B cell (primary cell): ENCODE data around the gene SERPINB6. TPM values are rescaled to one million over a fixed set of nuclear protein-coding genes. Genes with fewer than 3 reads are reported as not detected.

Experiments
- ATAC-seq: fragments of 200-7000 bp; cut with Tn5 transposase; one replicate; pipeline ENCODE4 v1.10.0; 2021; ENCODE audit warnings: low read depth, mild to moderate bottlenecking, moderate number of reproducible peaks, moderate library complexity
- CTCF ChIA-PET: fragments of 350-600 bp; sonication (Branson Sonifier 250); formaldehyde crosslinking; loops from one replicate; lab custom pipeline; 2021; ENCODE audit warnings: antibody characterized with exemption, inconsistent platforms; lab: Charles Lee
- POLR2A ChIA-PET: fragments of 350-600 bp; sonication (Branson Sonifier 250); formaldehyde crosslinking; loops from one replicate; lab custom pipeline; 2021; ENCODE audit warnings: antibody characterized with exemption; lab: Charles Lee
- DNase-seq: peaks from one replicate; pipeline ENCODE4 v3.0.0; 2013
- H2AFZ ChIP-seq: 2 replicates; pipeline ENCODE4 v1.6.1; 2012; ENCODE audit warnings: mild to moderate bottlenecking, low read depth, low read length; ENCODE audit not compliant: insufficient read depth, poor library complexity, severe bottlenecking
- H3K27ac ChIP-seq, 2 donors: 1 replicate in 1 of 2; 2 replicates in 1 of 2; pipeline ENCODE4 v1.5.1; 2012 to 2013; ENCODE audit warnings: low read length in 2 of 2, mild to moderate bottlenecking in 2 of 2, moderate library complexity in 1 of 2
- H3K27me3 ChIP-seq, 4 experiments: fragments of 200-600 bp in 1 of 4; sonication (generic) in 1 of 4; replicated peaks in 1 of 4; 1 replicate in 2 of 4; 2 replicates in 2 of 4; pipeline versions ENCODE4 v1.6.1 to v1.7.0; 2013 to 2016; ENCODE audit warnings: low read length in 3 of 4, mild to moderate bottlenecking in 2 of 4, mixed read lengths in 1 of 4, moderate library complexity in 1 of 4; ENCODE audit not compliant: insufficient read depth in 4 of 4, control insufficient read depth in 3 of 4; ENCODE audit errors: control extremely low read depth in 1 of 4
- H3K36me3 ChIP-seq, 2 experiments: replicated peaks in 1 of 2; 1 replicate in 1 of 2; 2 replicates in 1 of 2; pipeline versions ENCODE4 v1.6.1 to v1.7.1; 2013; ENCODE audit warnings: low read length in 1 of 2; ENCODE audit not compliant: insufficient read depth in 2 of 2, control insufficient read depth in 1 of 2; ENCODE audit errors: control extremely low read depth in 1 of 2, extremely low read depth in 1 of 2
- H3K4me1 ChIP-seq, 2 donors: fragments of 200-600 bp in 1 of 2; sonication (generic) in 1 of 2; 1 replicate in 1 of 2; 2 replicates in 1 of 2; pipeline versions ENCODE4 v1.5.1 to v1.6.1; 2013 to 2017; ENCODE audit warnings: low read length in 2 of 2; ENCODE audit not compliant: control insufficient read depth in 2 of 2, insufficient read depth in 2 of 2
- H3K4me2 ChIP-seq: replicated peaks from 2 replicates; pipeline ENCODE3; 2012; ENCODE audit warnings: mild to moderate bottlenecking, low read depth, low read length; ENCODE audit not compliant: poor library complexity, severe bottlenecking
- H3K4me3 ChIP-seq, 5 experiments: fragments of 200-600 bp in 1 of 5; sonication (generic) in 1 of 5; 1 replicate in 3 of 5; 2 replicates in 2 of 5; pipeline versions ENCODE4 v1.5.1 to v1.7.0; 2011 to 2016; ENCODE audit warnings: low read length in 4 of 5, mild to moderate bottlenecking in 4 of 5, low read depth in 2 of 5, control low read depth in 1 of 5, moderate library complexity in 1 of 5; ENCODE audit not compliant: insufficient read depth in 1 of 5; ENCODE audit errors: control extremely low read depth in 1 of 5, extremely low read depth in 1 of 5
- H3K79me2 ChIP-seq: fragments of 200-600 bp; sonication (generic); one replicate; pipeline ENCODE4 v1.6.0; 2016; ENCODE audit warnings: low read length; ENCODE audit not compliant: control insufficient read depth, insufficient read depth
- H3K9ac ChIP-seq: fragments of 200-600 bp; sonication (generic); 2 replicates; pipeline ENCODE4 v1.6.1; 2017; ENCODE audit warnings: mild to moderate bottlenecking, low read length, moderate library complexity
- H3K9me3 ChIP-seq, 3 donors: one replicate each; pipeline versions ENCODE4 v1.6.1 to v1.7.1; 2013; ENCODE audit warnings: low read length in 2 of 3; ENCODE audit not compliant: control insufficient read depth in 2 of 3, insufficient read depth in 1 of 3; ENCODE audit errors: control extremely low read depth in 1 of 3
- H4K20me1 ChIP-seq: 2 replicates; pipeline ENCODE4 v1.6.0; 2012; ENCODE audit warnings: mild to moderate bottlenecking, low read length; ENCODE audit not compliant: insufficient read depth, control insufficient read depth, poor library complexity, severe bottlenecking
- H3K27ac Mint-ChIP-seq: one replicate; pipeline ENCODE4 v1.8.0; 2021; ENCODE audit warnings: mixed read lengths
- H3K27me3 Mint-ChIP-seq: one replicate; pipeline ENCODE4 v1.8.0; 2021; ENCODE audit warnings: mixed read lengths
- H3K4me1 Mint-ChIP-seq: one replicate; pipeline ENCODE4 v1.8.0; 2021; ENCODE audit warnings: mixed read lengths
- H3K4me3 Mint-ChIP-seq: one replicate; pipeline ENCODE4 v1.8.0; 2021; ENCODE audit warnings: mixed read lengths
- H3K9me3 Mint-ChIP-seq: one replicate; pipeline ENCODE4 v1.8.0; 2022; ENCODE audit warnings: mixed read lengths; ENCODE audit not compliant: insufficient read depth
- EZH2 ChIP-seq: IDR thresholded peaks from 2 replicates; pipeline ENCODE4 v1.6.1; 2012; ENCODE audit warnings: borderline replicate concordance, low read depth, mild to moderate bottlenecking, moderate library complexity, low read length; ENCODE audit not compliant: insufficient read depth, poor library complexity, severe bottlenecking
- WGBS: methylation state at CpG from one replicate; pipeline ENCODE4 v1.1.5; 2013; ENCODE audit warnings: missing lambda C conversion rate; ENCODE audit not compliant: insufficient coverage; 5-methylcytosine and 5-hydroxymethylcytosine counted together
- intact Hi-C: fragments of 100-400 bp; cut with micrococcal nuclease; formaldehyde crosslinking; loops from one replicate; pipeline ENCODE4 v1.10.0; 2022
- polyA plus RNA-seq: library from polyadenylated mRNA; depleted of rRNA; stranded (reverse); fragments of >200 nt; gene quantifications from 2 replicates; pipeline ENCODE4 v1.2.3, GENCODE V29; 2012
- total RNA-seq, 2 donors: library from RNA; stranded (reverse); fragments of 120-200 nt in 1 of 2; gene quantifications; 1 replicate in 1 of 2; 2 replicates in 1 of 2; pipeline versions ENCODE4 v1.2.3 to v1.2.4, GENCODE V29; 2013 to 2022
- TF ChIP-seq, protein P1 (sequence below): fragments of 200-600 bp; IDR thresholded peaks from one replicate; pipeline ENCODE4 v1.8.0; 2022; ENCODE audit warnings: antibody characterized with exemption, mild to moderate bottlenecking

The SERPINB6 gene
- total and polyA plus RNA-seq, 2 donors (not counting 1 experiment from before 2014, with no cell fraction given): 35.2 to 58.5 TPM

DNA sequence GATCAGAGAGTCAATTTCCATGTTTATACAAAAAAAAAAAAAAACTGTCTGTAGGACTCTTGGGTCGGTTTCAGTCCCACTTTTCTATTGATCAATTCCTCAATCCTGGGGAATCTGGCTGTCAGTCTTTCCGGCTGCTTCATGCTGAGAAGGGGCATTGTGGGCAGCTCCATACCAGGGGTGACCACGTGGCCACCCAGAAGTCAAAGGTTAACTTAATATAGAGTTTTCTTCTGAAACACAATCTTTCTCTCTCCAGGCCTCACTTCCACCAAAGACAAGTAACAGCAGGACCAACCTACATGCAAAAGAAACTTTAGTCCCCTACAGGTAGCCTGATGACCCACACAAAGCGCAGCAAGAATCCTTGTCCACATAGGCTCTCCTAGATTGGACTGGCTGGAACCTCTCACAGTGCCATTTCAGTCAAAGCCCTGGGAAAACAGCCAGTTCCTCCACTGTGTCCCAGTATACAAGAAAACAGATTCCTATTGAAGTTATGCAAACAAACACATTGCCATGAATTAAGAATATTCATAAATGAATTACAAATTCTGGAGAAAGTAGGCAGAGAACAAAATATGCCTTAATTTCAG lies 49.7 kb downstream of the SERPINB6 start:
- Histone ChIP-seq H3K27me3 (no peaks in the 10 kb centered on the region), H3K36me3 (no peaks in the 10 kb centered on the region), H3K4me3 (no peak overlapping the region), H3K27ac (no peak overlapping the region), H4K20me1 (no peaks in the 10 kb centered on the region), H2AFZ (no peak overlapping the region), H3K4me1 (no peaks in the 10 kb centered on the region), H3K9ac (no peak overlapping the region), H3K79me2 (no peaks in the 10 kb centered on the region), H3K9me3 (peaks cover 0 to 5% (median 0%) of the 10 kb centered on the region in 3 donors), H3K4me2 (no peak overlapping the region)
- H3K27me3 Mint-ChIP-seq: no peaks in the 10 kb centered on the region
- TF ChIP-seq EZH2: no peak
- TF ChIP-seq, protein P1, sequence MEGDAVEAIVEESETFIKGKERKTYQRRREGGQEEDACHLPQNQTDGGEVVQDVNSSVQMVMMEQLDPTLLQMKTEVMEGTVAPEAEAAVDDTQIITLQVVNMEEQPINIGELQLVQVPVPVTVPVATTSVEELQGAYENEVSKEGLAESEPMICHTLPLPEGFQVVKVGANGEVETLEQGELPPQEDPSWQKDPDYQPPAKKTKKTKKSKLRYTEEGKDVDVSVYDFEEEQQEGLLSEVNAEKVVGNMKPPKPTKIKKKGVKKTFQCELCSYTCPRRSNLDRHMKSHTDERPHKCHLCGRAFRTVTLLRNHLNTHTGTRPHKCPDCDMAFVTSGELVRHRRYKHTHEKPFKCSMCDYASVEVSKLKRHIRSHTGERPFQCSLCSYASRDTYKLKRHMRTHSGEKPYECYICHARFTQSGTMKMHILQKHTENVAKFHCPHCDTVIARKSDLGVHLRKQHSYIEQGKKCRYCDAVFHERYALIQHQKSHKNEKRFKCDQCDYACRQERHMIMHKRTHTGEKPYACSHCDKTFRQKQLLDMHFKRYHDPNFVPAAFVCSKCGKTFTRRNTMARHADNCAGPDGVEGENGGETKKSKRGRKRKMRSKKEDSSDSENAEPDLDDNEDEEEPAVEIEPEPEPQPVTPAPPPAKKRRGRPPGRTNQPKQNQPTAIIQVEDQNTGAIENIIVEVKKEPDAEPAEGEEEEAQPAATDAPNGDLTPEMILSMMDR: no peak
- no peaks in the 10 kb centered on the region for H3K9me3 Mint-ChIP-seq
- intact Hi-C loops: no loop called here
- H3K27ac Mint-ChIP-seq: no peak overlapping the region
- peaks cover 2% of the 10 kb centered on the region for H3K4me1 Mint-ChIP-seq
- 97% methylated on average over 4 of the region's 4 CpGs for WGBS
- H3K4me3 Mint-ChIP-seq: no peak overlapping the region
- ATAC-seq (no peak), DNase-seq (no peak)
- ChIA-PET POLR2A (no interaction called here), CTCF (interaction anchor here (0.7 to 8.6 kb wide), 6 partner anchors 9 to 1212 kb away, joined by 3 to 49 read pairs (median 3); no protein-coding TSS in a partner anchor)

DNA sequence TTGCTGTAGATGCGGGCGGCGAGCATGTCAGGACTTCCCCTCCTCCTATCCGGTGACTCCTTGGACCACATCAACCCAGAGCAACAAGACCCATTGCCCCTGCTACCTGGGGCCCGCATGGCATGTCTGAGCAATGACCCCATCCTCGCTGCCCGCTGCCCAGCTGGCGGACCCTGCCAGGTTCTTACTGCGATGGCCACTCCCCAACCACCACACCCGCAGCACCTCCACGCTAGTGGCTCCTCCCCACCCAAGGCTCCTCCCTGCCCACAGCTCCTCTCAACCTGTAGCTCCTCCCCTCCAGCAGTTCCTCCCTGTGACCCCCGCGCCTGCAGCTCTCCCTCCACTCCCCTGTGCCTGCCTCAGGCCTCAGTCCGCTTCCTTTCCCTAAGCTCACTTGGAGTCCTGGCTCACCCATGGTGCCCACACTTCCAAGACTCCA lies 50.7 kb downstream of the SERPINB6 start:
- no peak overlapping the region for H3K4me2 ChIP-seq
- no peaks in the 10 kb centered on the region for H3K4me1 ChIP-seq
- TF ChIP-seq, protein P1: no peak
- TF ChIP-seq EZH2: no peak
- H3K27ac Mint-ChIP-seq: no peak overlapping the region
- H3K36me3 ChIP-seq: no peaks in the 10 kb centered on the region
- ChIA-PET POLR2A (no interaction called here), CTCF (interaction anchor here (0.7 to 8.6 kb wide), 4 partner anchors 11 to 129 kb away, joined by 3 to 49 read pairs (median 3); no protein-coding TSS in a partner anchor)
- peaks cover 2% of the 10 kb centered on the region for H3K4me1 Mint-ChIP-seq
- no peak overlapping the region for H3K27ac ChIP-seq
- H2AFZ ChIP-seq: no peak overlapping the region
- H3K4me3 Mint-ChIP-seq: no peak overlapping the region
- intact Hi-C loops: no loop called here
- H3K4me3 ChIP-seq: no peak overlapping the region
- H4K20me1 ChIP-seq: no peaks in the 10 kb centered on the region
- H3K9ac ChIP-seq: no peak overlapping the region
- ATAC-seq (no peak), DNase-seq (no peak)
- H3K27me3 ChIP-seq: no peaks in the 10 kb centered on the region
- peaks cover 0 to 5% (median 0%) of the 10 kb centered on the region in 3 donors for H3K9me3 ChIP-seq
- H3K79me2 ChIP-seq: no peaks in the 10 kb centered on the region
- no peaks in the 10 kb centered on the region for H3K27me3 Mint-ChIP-seq
- 96% methylated on average over 14 of the region's 14 CpGs for WGBS
- H3K9me3 Mint-ChIP-seq: no peaks in the 10 kb centered on the region
